Astrocyte of the cerebellum (primary cell): ENCODE results near the gene LIMA1.

Source experiments
- DNase-seq: peaks from one replicate; pipeline ENCODE4 v3.0.0-alpha.2; 2011; ENCODE audit warnings: low read depth
- H3K4me3 ChIP-seq: 2 replicates; pipeline ENCODE4 v1.5.1; 2011; ENCODE audit warnings: mild to moderate bottlenecking, low read depth, low read length, moderate library complexity
- in situ Hi-C: cut with HindIII; loops from 2 replicates; pipeline ENCODE4 v1.10.0; 2017; ENCODE audit warnings: low sequenced_read_pairs
- TF ChIP-seq, protein P1 (sequence below): IDR thresholded peaks from 2 replicates; pipeline ENCODE4 v1.5.1; 2012; ENCODE audit warnings: low read length, low read depth, moderate library complexity, mild to moderate bottlenecking; ENCODE audit errors: missing control alignments

LIMA1 gene

DNA sequence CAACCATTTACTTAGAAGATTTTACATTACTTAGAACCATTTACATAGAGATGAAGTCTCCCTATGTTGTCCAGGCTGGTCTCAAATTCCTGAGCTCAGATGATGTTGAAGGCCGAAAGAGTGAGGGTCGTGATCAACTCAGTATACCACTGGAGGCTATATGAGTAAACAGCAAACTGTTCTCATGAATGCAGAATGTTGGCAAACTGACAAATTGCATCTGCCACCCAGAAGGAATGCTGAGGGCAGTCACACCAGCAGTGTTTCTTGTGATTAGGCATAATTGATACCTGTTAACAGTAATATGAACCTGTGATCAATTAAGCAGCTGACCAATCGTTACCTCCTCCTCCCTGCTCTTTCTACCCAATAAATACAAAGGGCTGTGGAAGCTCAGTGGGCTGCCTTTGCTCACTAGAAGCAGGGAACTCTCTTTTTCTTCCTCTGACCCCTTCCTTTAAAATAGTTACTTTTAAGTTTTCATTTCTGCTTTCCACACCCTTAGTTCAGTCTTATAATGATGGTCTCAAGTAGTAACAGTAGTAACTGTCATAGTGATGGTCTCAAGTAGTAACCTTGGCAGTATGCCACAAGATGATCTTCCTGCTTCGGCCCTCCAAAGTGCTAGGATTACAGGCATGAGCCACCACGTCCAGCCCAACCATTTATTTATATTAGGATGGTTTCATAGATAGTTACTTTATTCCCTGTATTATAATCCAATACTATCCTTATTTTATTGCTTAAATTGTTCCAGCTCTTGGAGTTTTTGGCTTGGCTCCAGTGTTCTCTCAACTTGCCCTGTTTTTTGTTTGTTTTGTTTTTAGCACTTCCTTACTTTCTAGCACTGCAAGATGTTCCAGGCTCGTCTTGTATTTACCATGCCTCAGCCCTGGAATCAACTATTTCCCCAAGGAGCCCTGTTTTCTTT, 25.8 kb downstream of the LIMA1 start:
- TF ChIP-seq, protein P1, sequence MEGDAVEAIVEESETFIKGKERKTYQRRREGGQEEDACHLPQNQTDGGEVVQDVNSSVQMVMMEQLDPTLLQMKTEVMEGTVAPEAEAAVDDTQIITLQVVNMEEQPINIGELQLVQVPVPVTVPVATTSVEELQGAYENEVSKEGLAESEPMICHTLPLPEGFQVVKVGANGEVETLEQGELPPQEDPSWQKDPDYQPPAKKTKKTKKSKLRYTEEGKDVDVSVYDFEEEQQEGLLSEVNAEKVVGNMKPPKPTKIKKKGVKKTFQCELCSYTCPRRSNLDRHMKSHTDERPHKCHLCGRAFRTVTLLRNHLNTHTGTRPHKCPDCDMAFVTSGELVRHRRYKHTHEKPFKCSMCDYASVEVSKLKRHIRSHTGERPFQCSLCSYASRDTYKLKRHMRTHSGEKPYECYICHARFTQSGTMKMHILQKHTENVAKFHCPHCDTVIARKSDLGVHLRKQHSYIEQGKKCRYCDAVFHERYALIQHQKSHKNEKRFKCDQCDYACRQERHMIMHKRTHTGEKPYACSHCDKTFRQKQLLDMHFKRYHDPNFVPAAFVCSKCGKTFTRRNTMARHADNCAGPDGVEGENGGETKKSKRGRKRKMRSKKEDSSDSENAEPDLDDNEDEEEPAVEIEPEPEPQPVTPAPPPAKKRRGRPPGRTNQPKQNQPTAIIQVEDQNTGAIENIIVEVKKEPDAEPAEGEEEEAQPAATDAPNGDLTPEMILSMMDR, result no peak
- no peak for DNase-seq
- no peak overlapping the region for H3K4me3 ChIP-seq
- in situ Hi-C loops, result no loop called here

GRCh38 chr12:50256761-50257160, 26.6 kb downstream of the LIMA1 start:
- no peak for DNase-seq
- TF ChIP-seq, protein P1, result no peak
- no peak overlapping the region for H3K4me3 ChIP-seq
- in situ Hi-C loops, result no loop called here

- in situ Hi-C loops, result no loop called here
- TF ChIP-seq, protein P1, result no peak
- no peak for DNase-seq
- H3K4me3 ChIP-seq, result no peak overlapping the region
Measured at GRCh38 chr12:50252977-50253602, 30.2 kb downstream of the LIMA1 start.

DNA sequence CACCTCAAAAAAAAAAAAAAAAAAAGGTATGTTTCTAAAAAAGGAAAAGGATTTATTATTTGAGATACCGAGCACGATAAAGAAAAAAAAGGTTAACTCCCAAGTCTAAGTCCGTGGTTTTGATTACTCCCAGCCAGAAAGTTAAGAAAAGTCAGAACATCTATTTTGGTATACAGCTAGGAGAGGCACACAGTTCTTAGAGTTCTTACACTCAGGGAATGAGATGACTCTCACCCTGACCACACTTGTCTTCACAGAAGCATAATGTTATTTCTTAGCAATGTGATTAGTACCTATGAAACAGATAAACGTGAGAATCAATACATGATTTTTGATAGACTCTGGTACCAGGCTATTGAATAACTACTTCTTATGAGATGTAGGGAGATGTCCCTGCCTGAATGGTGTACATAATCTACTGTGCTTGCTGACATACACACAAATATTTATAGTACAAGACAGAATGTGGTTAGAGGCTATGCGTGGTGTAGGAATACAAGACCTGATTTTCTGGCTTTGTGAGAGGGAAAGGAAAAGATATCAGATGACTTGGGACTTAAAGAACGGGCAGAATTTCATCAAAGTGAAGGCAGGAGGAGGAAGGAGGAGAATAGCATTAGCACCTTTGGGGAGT, 31.6 kb downstream of the LIMA1 start:
- no peak overlapping the region for H3K4me3 ChIP-seq
- TF ChIP-seq, protein P1, result no peak
- in situ Hi-C loops, result no loop called here
- no peak for DNase-seq

DNA sequence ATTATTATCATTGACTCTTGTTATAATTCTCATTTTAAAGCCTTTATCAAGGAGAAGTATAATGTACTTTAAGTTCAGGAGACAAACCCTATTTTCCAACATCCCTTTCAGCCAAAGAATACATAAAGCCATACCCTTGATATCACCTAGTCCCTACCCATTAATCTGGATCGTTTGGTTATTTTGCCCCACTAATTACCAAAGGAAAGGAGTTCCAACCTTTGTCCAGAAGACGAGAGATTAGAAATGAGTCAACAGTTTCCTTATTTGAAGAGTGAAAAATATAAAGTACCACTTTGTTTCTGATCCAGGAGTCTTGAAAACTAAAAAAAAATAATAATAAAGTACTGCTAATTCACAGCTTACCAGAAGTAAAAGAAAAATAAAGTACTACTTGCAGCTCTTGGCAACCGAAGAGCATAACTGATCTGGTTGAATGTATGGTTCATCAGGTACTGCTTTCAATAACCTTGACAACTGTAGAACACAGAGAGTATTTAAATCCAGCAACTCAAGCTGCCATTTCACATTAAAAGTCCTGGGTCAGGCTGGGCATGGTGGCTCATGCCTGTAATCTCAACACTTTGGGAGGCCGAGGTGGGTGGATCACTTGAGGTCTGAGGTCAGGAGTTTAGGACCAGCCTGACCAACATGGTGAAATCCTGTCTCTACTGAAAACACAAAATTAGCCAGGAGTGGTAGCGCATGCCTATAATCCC, 33.7 kb downstream of the LIMA1 start:
- TF ChIP-seq, protein P1, result no peak
- no peak for DNase-seq
- H3K4me3 ChIP-seq, result no peak overlapping the region
- in situ Hi-C loops, result no loop called here

DNA sequence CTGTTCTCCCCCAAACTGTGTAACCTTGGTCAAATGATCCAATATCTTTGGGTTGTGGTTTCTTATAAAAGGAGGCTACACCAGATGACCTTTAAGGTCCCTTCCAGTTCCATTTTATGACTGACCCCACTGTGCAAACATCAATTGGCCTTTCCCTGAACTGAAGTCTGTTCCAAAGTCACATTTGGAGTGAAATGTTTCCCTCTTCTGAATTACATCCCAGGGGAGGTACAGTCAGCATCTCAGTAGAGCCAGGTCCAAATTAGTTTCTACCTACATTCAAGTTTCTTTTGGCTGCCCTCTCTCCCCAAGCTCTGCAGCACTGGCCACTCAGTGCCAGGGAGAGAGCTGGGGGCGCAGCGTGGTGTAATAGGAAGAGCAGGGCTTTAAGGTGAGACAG, 34.4 kb downstream of the LIMA1 start:
- in situ Hi-C loops, result no loop called here
- H3K4me3 ChIP-seq, result no peak overlapping the region
- TF ChIP-seq, protein P1, result no peak
- no peak for DNase-seq
